SK-N-SH treated with all-trans-retinoic acid at 6 μM for 48 hours (cell line): ENCODE results near the gene CFAP299.

Source experiments
- ARNTL ChIP-seq: fragments of 450-650 bp; formaldehyde crosslinking; IDR thresholded peaks from 2 replicates; pipeline ENCODE4 v1.5.0; 2020; ENCODE audit warnings: low read depth, mild to moderate bottlenecking, moderate library complexity, borderline replicate concordance
- CSDC2 ChIP-seq: fragments of 250-450 bp; sonication (Bioruptor Pico); IDR thresholded peaks from 2 replicates; pipeline ENCODE4 v1.5.0; 2020; ENCODE audit warnings: mild to moderate bottlenecking, moderate library complexity
- CSRNP3 ChIP-seq: fragments of 250-450 bp; sonication (Bioruptor Pico); IDR thresholded peaks from 2 replicates; pipeline ENCODE4 v1.5.1; 2021; ENCODE audit warnings: mild to moderate bottlenecking, moderate library complexity
- GLIS3 ChIP-seq: fragments of 250-450 bp; sonication (Bioruptor Pico); IDR thresholded peaks from 2 replicates; pipeline ENCODE4 v1.5.0; 2020; ENCODE audit warnings: mild to moderate bottlenecking, moderate library complexity
- OSR1 ChIP-seq: fragments of 250-450 bp; sonication (Bioruptor Pico); IDR thresholded peaks from 2 replicates; pipeline ENCODE4 v1.8.0; 2022; ENCODE audit warnings: moderate library complexity, mild to moderate bottlenecking, inconsistent platforms
- PATZ1 ChIP-seq: fragments of 250-450 bp; sonication (Bioruptor Pico); IDR thresholded peaks from 2 replicates; pipeline ENCODE4 v1.8.0; 2020; ENCODE audit warnings: mild to moderate bottlenecking, moderate library complexity, borderline replicate concordance
- PPARA ChIP-seq: fragments of 250-450 bp; sonication (Bioruptor Pico); IDR thresholded peaks from 2 replicates; pipeline ENCODE4 v1.5.0; 2020; ENCODE audit warnings: mild to moderate bottlenecking, borderline replicate concordance
- TOX ChIP-seq: fragments of 250-450 bp; sonication (Bioruptor Pico); IDR thresholded peaks from 2 replicates; pipeline ENCODE4 v1.8.0; 2021; ENCODE audit warnings: mild to moderate bottlenecking, moderate library complexity, borderline replicate concordance
- ZC3H10 ChIP-seq: fragments of 250-450 bp; sonication (Bioruptor Pico); IDR thresholded peaks from 2 replicates; pipeline ENCODE4 v1.5.1; 2021; ENCODE audit warnings: mild to moderate bottlenecking, moderate library complexity
- ZFP3 ChIP-seq: fragments of 250-450 bp; sonication (Bioruptor Pico); IDR thresholded peaks from 2 replicates; pipeline ENCODE4 v1.5.0; 2020; ENCODE audit warnings: mild to moderate bottlenecking, moderate library complexity
- ZFP30 ChIP-seq: fragments of 450-650 bp; formaldehyde crosslinking; IDR thresholded peaks from 2 replicates; pipeline ENCODE4 v1.5.0; 2022; ENCODE audit warnings: mild to moderate bottlenecking, moderate library complexity
- ZNF565 ChIP-seq: fragments of 450-650 bp; formaldehyde crosslinking; conservative IDR thresholded peaks from 2 replicates; pipeline ENCODE4 v1.5.0; 2020; ENCODE audit warnings: low read depth, mild to moderate bottlenecking, moderate library complexity
- ZNF8 ChIP-seq: fragments of 450-650 bp; formaldehyde crosslinking; IDR thresholded peaks from 2 replicates; pipeline ENCODE4 v1.5.0; 2020; ENCODE audit warnings: mild to moderate bottlenecking, moderate library complexity
- TF ChIP-seq, protein P1 (sequence below): fragments of 250-450 bp; sonication (Bioruptor Pico); IDR thresholded peaks from 2 replicates; pipeline ENCODE4 v1.8.0; 2021; ENCODE audit warnings: low read depth, mild to moderate bottlenecking, moderate library complexity, borderline replicate concordance

GRCh38 chr4:80560337-80560736, 224.8 kb downstream of the CFAP299 start:
- no peak for TF ChIP-seq CSRNP3 (CRISPR knock-in tag)
- no peak for TF ChIP-seq TOX
- no peak for TF ChIP-seq ZFP3 (CRISPR knock-in tag)
- no peak for TF ChIP-seq ARNTL
- no peak for TF ChIP-seq ZC3H10
- no peak for TF ChIP-seq PPARA (CRISPR knock-in tag)
- TF ChIP-seq OSR1 (CRISPR knock-in tag) = no peak
- TF ChIP-seq, protein P1, sequence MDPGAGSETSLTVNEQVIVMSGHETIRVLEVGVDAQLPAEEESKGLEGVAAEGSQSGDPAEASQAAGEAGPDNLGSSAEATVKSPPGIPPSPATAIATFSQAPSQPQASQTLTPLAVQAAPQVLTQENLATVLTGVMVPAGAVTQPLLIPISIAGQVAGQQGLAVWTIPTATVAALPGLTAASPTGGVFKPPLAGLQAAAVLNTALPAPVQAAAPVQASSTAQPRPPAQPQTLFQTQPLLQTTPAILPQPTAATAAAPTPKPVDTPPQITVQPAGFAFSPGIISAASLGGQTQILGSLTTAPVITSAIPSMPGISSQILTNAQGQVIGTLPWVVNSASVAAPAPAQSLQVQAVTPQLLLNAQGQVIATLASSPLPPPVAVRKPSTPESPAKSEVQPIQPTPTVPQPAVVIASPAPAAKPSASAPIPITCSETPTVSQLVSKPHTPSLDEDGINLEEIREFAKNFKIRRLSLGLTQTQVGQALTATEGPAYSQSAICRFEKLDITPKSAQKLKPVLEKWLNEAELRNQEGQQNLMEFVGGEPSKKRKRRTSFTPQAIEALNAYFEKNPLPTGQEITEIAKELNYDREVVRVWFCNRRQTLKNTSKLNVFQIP (CRISPR knock-in tag) = no peak
- TF ChIP-seq ZFP30 (CRISPR knock-in tag) = no peak
- no peak for TF ChIP-seq CSDC2 (CRISPR knock-in tag)
- TF ChIP-seq GLIS3 (CRISPR knock-in tag) = no peak
- TF ChIP-seq PATZ1 (CRISPR knock-in tag) = no peak
- no peak for TF ChIP-seq ZNF8
- no peak for TF ChIP-seq ZNF565 (CRISPR knock-in tag)
